Lower leg skin (tissue), 4 donors: ENCODE measurements around the gene TTC23. TPM values are rescaled to one million over a fixed set of nuclear protein-coding genes. Genes with fewer than 3 reads are reported as not detected.

Experiments used
- DNase-seq, 2 donors: peaks; one replicate each; pipeline ENCODE4 v3.0.0-alpha.2; 2019; ENCODE audit warnings: low spot score in 2 of 2
- H3K4me3 ChIP-seq: fragments of 200-600 bp; sonication (generic); 2 replicates; pipeline ENCODE4 v1.5.1; 2017; ENCODE audit warnings: mild to moderate bottlenecking, low read depth; ENCODE audit not compliant: poor library complexity, severe bottlenecking
- CTCF ChIP-seq, 3 donors: fragments of 450-650 bp; IDR thresholded peaks; one replicate each; pipeline ENCODE4 v1.5.1; 2016; ENCODE audit warnings: antibody characterized with exemption in 3 of 3, mild to moderate bottlenecking in 3 of 3, moderate library complexity in 2 of 3
- POLR2A ChIP-seq, 2 donors: fragments of 450-650 bp; IDR thresholded peaks; one replicate each; pipeline ENCODE4 v1.6.1; 2016 to 2017; ENCODE audit warnings: antibody characterized with exemption in 2 of 2, mild to moderate bottlenecking in 1 of 2, moderate library complexity in 1 of 2
- WGBS, 2 donors: methylation state at CpG; one replicate each; pipeline ENCODE4 v1.1.5; 2018; 5-methylcytosine and 5-hydroxymethylcytosine counted together
- intact Hi-C: fragments of 100-400 bp; cut with DNase I; formaldehyde crosslinking; loops from one replicate; pipeline ENCODE4 v1.15.0; 2023; ENCODE audit warnings: low total_unique reads
- total RNA-seq, 4 donors: library from RNA; depleted of rRNA; stranded (reverse); fragments of >200 nt; gene quantifications; one replicate each; pipeline ENCODE4 v1.1.0, GENCODE V29; 2016

TTC23 gene
- total RNA-seq, 4 donors from 2014 or later = 16.3 to 23.7 (median 20.0) TPM

- no peak for TF ChIP-seq CTCF (IDR thresholded peaks at IDR 0.05)
- intact Hi-C loops = loop anchor here (10.0 kb wide), 1 partner anchor 422 kb away; no protein-coding TSS in a partner anchor
- DNase-seq = no peak
- 95 to 97% methylated on average over 5 of the region's 5 CpGs for WGBS, 2 donors
- H3K4me3 ChIP-seq = no peak overlapping the region
Measured at GRCh38 chr15:99282586-99282985, 33.2 kb upstream of the TTC23 start.

GRCh38 chr15:99282121-99282520, 32.7 kb upstream of the TTC23 start:
- intact Hi-C loops = loop anchor here (10.0 kb wide), 1 partner anchor 423 kb away; no protein-coding TSS in a partner anchor
- TF ChIP-seq POLR2A (IDR thresholded peaks at IDR 0.05) (no peak), CTCF (IDR thresholded peaks at IDR 0.05) (no peak)
- no peak overlapping the region for H3K4me3 ChIP-seq
- DNase-seq = no peak

- DNase-seq = no peak
- intact Hi-C loops = loop anchor here (10.0 kb wide), 2 partner anchors 425 to 465 kb away; no protein-coding TSS in a partner anchor
- TF ChIP-seq CTCF (IDR thresholded peaks at IDR 0.05) (no peak), POLR2A (IDR thresholded peaks at IDR 0.05) (no peak)
- 77 to 92% methylated on average over 3 of the region's 3 CpGs for WGBS, 2 donors
- H3K4me3 ChIP-seq = no peak overlapping the region
Measured at GRCh38 chr15:99279827-99280226, 30.4 kb upstream of the TTC23 start.

- no peak for TF ChIP-seq POLR2A (IDR thresholded peaks at IDR 0.05)
- no peak for TF ChIP-seq CTCF (IDR thresholded peaks at IDR 0.05)
- 81 to 85% methylated on average over 3 of the region's 3 CpGs for WGBS, 2 donors
- intact Hi-C loops = loop anchor here (10.0 kb wide), 1 partner anchor 466 kb away; no protein-coding TSS in a partner anchor
- no peak for DNase-seq
- no peak overlapping the region for H3K4me3 ChIP-seq
Measured at GRCh38 chr15:99279290-99279689, 29.9 kb upstream of the TTC23 start.

GRCh38 chr15:99275525-99276128, 26.2 kb upstream of the TTC23 start:
- H3K4me3 ChIP-seq = no peak overlapping the region
- no peak for DNase-seq
- intact Hi-C loops = loop anchor here (10.0 kb wide), 1 partner anchor 469 kb away; no protein-coding TSS in a partner anchor
- 83 to 92% methylated on average over 9 of the region's 9 CpGs for WGBS, 2 donors
- no peak for TF ChIP-seq CTCF (IDR thresholded peaks at IDR 0.05)
- TF ChIP-seq POLR2A (IDR thresholded peaks at IDR 0.05) = no peak

- DNase-seq = no peak
- H3K4me3 ChIP-seq = no peak overlapping the region
- intact Hi-C loops = loop anchor here (10.0 kb wide), 1 partner anchor 470 kb away; no protein-coding TSS in a partner anchor
- 95 to 100% methylated on average over 2 of the region's 2 CpGs for WGBS, 2 donors
- TF ChIP-seq CTCF (IDR thresholded peaks at IDR 0.05) = no peak
- TF ChIP-seq POLR2A (IDR thresholded peaks at IDR 0.05) = no peak
Measured at GRCh38 chr15:99275061-99275460, 25.7 kb upstream of the TTC23 start.
